Kidney capillary endothelial cell (primary cell): ENCODE data around the gene LDLRAD4.

Source experiments
- DNase-seq: peaks from one replicate; pipeline ENCODE4 v3.0.0-alpha.2; 2018; ENCODE audit warnings: low spot score

LDLRAD4 gene

GRCh38 chr18:13406736-13407135 lies 188.2 kb downstream of the LDLRAD4 start:
- DNase-seq, result no peak

GRCh38 chr18:13407484-13407883 lies 188.9 kb downstream of the LDLRAD4 start:
- DNase-seq, result no peak

GRCh38 chr18:13409026-13409425 lies 190.5 kb downstream of the LDLRAD4 start:
- DNase-seq, result no peak

GRCh38 chr18:13409997-13410396 lies 191.4 kb downstream of the LDLRAD4 start:
- DNase-seq, result no peak

- no peak for DNase-seq
Measured at GRCh38 chr18:13410471-13410870, 191.9 kb downstream of the LDLRAD4 start.

GRCh38 chr18:13412017-13412416 lies 193.5 kb downstream of the LDLRAD4 start:
- DNase-seq, result no peak

- no peak for DNase-seq
Measured at GRCh38 chr18:13412901-13413300, 194.3 kb downstream of the LDLRAD4 start.

GRCh38 chr18:13414102-13414501 lies 195.5 kb downstream of the LDLRAD4 start:
- DNase-seq, result no peak

GRCh38 chr18:13414521-13414920 lies 196.0 kb downstream of the LDLRAD4 start:
- no peak for DNase-seq

- DNase-seq, result no peak
Measured at GRCh38 chr18:13415736-13416135, 197.2 kb downstream of the LDLRAD4 start.

GRCh38 chr18:13416208-13416607 lies 197.6 kb downstream of the LDLRAD4 start:
- peak; percentile 55 for DNase-seq

- no peak for DNase-seq
Measured at GRCh38 chr18:13416848-13417247, 198.3 kb downstream of the LDLRAD4 start.

GRCh38 chr18:13418013-13418710 lies 199.6 kb downstream of the LDLRAD4 start:
- no peak for DNase-seq

- peak; percentile 4 for DNase-seq
Measured at GRCh38 chr18:13420969-13421686, 202.6 kb downstream of the LDLRAD4 start.

- DNase-seq, result no peak
Measured at GRCh38 chr18:13422541-13423147, 204.1 kb downstream of the LDLRAD4 start.

GRCh38 chr18:13423352-13423751 lies 204.8 kb downstream of the LDLRAD4 start:
- no peak for DNase-seq

GRCh38 chr18:13424363-13424762 lies 205.8 kb downstream of the LDLRAD4 start:
- no peak for DNase-seq

GRCh38 chr18:13425357-13426091 lies 207.0 kb downstream of the LDLRAD4 start:
- no peak for DNase-seq

GRCh38 chr18:13427354-13427753 lies 208.8 kb downstream of the LDLRAD4 start:
- DNase-seq, result no peak

- no peak for DNase-seq
Measured at GRCh38 chr18:13428319-13428718, 209.8 kb downstream of the LDLRAD4 start.

GRCh38 chr18:13429016-13429415 lies 210.5 kb downstream of the LDLRAD4 start:
- no peak for DNase-seq

- DNase-seq, result no peak
Measured at GRCh38 chr18:13429884-13430510, 211.4 kb downstream of the LDLRAD4 start.
